NCI-H1436 (cell line): ENCODE results near the gene GOLM1.
"Not testable (repeated sequence)": the region's sequence is repeated elsewhere in the genome, so short reads cannot be mapped to it uniquely, and the experiment has no call there.

Experiments
- DNase-seq: peaks from one replicate; lab custom pipeline; 2025; lab: John Stamatoyannopoulos, UW

GOLM1 gene, protein sequence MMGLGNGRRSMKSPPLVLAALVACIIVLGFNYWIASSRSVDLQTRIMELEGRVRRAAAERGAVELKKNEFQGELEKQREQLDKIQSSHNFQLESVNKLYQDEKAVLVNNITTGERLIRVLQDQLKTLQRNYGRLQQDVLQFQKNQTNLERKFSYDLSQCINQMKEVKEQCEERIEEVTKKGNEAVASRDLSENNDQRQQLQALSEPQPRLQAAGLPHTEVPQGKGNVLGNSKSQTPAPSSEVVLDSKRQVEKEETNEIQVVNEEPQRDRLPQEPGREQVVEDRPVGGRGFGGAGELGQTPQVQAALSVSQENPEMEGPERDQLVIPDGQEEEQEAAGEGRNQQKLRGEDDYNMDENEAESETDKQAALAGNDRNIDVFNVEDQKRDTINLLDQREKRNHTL

DNA sequence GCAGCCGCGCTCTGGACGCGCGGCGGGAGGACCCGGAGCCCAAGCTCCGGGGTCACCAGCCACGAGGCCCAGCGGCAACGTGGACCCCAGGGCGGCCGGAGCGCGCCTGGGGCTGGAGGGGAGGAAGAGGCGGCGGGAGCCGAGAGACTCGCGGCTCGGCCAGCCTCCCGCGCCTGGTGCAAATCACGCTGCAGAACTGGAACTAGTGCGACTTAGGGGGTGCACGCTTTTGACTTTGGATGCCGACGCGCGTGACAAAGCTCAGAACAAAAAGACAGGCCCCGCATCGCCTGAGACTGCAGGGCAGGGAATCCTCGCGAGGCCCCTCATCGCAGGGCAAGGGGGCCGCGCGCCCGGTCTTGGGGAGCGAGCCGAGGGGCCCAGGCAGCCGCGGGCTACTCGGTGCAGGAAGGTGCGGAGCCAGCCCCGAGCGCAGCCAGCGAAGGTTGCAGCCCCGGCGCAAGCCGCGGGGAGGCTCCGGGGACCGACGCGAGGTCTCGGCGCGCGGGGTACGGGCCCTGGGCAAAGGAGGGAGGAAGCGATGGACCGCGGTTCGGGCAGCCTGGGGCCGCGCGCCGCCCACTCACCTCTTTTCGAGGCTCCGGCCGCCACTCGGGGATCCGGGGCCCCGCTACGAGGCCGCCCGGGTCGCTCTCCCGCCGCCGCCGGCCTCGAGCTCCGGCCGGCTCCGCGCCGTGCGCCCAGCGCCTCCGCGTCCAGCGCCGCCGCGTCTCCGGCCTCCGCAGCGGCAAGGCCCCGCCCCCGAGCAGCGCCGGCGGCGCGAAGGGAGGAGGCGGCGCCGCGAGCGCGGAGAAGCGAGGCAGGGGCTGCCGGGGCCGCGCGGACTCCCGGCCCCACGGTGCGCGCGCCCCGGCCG, at the start of gene GOLM1:
Gene GOLM1, minus strand, starts transcription at position 735 of the 877 bp plus-strand sequence. CDS start 20,238 bp downstream, outside the sequence.
- peak; percentile 68 for DNase-seq

DNA sequence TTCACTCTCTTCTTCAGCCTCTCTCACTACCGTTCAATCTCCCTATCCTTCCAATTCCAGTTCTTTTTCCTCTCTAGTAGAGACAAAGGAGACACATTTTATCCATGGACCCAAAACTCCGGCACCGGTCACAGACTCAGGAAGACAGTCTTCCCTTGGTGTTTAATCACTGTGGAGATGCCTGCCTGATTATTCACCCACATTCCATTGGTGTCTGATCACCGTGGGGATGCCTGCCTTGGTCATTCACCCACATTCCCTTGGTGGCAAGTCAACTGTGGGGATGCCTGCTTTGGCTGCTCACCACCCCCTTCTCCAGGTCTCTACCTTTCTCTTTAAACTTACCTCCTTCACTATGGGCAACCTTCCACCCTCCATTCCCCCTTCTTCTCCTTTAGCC, 47.3 kb upstream of the GOLM1 start:
- not testable (repeated sequence) for DNase-seq

DNA sequence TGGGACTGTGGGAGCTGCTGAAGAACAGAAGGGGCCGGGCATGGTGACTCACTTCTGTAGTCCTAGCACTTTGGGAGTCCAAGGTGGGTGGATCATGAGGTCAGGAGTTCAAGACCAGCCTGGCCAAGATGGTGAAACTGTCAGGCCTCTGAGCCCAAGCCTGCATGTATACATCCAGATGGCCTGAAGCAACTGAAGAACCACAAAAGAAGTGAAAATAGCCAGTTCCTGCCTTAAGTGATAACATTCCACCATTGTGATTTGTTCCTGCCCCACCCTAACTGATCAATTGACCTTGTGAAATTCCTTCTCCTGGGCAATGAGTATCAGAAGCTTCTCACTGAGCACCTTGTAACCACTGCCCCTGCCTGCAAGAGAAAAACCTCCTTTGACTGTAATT, 46.6 kb upstream of the GOLM1 start:
- not testable (repeated sequence) for DNase-seq

DNA sequence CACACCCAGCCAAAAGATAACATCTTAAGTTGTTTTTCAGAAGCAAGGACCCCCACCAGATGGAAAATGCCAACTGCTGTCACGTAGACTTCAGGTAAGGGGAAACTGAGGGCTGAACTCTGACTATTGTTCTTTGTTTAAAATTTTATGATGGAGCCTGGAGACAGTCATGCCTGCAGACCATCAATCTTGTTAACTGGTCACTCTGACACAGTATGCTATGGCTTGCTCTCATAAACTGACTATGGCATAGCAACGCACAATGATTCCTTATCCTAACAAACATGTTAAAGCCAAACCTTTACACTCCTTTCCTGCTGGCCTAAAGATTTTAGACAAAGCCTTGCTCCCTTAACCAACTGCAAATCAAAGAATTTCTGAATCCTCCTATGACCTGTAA, 43.6 kb upstream of the GOLM1 start:
- no peak for DNase-seq

DNA sequence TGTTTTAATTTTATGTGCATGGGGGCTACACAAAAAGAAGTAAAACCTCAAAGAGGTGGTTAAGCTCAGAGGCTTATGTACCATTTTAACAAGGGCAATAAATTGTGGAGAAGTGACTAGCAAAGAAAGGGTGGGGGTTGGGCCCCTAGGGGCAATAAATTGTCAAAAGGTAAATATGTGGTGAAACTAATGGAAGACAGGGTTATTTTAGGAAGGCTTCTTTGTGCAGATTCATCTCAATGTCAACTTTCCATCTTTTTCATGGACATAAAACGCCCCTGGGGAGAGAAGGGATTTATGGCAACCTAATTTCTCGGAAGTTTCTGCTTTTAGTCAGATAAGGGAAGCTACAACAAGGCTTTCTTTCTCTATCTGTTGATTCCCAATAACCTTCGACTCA, 42.5 kb upstream of the GOLM1 start:
- DNase-seq: peak; percentile 8

DNA sequence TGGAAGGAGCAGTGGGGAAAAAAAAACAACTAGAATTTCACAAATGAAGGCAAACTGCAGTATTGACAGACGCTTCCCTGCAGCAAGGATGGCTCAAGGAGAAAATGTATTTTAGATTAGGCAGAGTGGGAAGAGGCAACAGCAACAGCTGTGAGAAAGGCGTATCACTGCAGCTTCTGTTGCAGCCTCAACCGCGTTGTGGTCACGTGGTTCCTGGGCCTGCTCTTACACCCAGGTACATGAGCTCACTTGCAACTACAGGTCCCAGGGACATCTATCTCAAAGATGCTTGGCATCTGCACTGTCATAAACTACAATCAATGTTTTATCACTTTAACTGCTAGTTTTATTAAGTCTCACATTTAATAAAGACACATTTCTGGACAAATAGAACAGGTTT, 36.0 kb upstream of the GOLM1 start:
- no peak for DNase-seq

DNA sequence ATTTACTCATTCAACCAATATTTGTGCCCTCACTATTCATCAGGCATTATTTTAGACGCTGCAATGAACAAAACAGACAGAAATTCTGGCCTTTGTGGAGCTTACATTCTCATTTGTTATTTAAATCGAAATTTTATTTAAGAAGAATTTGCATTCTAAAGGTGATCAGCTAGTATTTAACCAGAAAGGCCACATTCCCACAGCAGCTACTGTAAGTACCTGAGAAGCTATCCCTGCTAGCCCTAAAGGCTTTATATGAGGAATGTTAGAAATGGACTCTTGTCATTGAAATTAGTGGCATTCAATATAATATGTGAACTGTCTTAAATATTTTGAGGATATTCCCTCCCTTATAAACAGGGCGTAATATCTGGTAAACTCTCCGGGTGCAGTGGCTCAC, 35.0 kb upstream of the GOLM1 start:
- DNase-seq: no peak

DNA sequence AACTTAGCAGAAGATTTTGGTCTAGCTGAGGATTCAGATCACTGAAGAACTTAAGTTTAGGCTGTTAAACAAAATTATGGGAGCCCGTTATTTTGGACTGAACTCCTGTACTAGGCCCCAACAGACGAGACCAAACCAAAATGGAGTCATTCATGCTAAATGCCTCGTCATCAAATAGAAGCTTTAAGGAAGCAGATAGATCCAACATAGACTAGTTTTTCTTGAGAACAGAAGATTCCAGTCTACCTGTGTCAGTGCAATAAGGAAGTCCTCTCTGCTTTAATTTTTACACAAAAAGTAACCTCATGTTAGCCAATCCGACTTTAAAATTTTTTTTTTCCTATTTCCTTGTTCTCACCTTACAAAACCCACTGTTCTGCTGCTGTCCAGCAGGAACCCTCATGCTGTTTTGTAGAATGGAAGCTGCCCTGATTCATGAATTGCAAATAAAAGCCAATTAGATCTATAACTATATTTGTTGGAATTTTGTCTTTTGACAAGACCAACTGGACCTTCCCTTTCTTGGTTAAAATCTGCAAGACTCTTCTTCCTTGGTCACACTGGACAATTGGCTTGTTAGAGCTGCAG, 29.0 kb upstream of the GOLM1 start:
- no peak for DNase-seq

DNA sequence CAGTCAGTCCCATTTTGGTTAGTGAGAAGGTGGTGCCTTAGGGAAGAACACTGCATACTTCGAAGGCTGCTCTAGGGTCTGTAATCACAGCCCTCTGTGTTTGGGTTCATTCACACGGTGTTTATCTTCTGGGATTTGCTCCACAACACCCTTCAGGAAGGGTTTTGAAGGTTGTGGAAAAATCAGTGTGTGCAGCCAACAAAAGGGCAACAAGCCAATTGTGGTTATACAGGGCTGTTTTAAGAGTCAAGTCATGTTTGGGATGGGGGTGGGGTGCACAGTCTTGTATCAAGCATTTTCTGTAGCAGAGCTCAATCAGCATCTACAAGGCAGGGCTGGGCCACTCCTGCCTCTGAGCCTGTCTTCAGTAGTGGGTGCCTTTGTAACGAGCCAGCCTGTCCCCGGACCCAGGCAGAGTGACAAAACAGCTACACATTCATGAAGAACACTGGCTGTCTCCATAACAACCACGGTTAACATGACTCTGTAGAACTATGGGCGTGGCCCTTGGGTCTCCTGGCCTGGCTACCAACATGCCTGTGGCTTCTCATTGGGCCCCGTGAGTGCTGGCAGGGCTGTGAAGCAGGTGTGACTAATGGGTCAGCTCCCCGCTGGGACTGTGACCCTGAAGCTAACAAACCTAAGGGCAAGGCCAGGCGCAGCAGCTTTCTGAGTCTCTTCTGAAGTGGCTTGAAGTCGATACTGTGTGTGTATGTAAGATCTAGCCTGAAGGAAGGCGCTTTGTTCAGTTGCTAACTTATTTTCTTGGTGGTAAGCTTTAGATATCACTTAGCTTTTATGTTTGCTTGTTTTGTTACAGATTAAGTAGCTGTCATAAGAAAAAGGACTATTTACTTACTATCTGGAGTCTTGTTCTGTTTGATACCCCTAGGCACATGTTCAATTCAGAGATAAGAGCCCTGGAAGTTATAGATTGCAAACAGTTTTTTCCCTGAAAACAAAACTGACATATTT, 27.9 kb upstream of the GOLM1 start:
- DNase-seq: peak; percentile 96

DNA sequence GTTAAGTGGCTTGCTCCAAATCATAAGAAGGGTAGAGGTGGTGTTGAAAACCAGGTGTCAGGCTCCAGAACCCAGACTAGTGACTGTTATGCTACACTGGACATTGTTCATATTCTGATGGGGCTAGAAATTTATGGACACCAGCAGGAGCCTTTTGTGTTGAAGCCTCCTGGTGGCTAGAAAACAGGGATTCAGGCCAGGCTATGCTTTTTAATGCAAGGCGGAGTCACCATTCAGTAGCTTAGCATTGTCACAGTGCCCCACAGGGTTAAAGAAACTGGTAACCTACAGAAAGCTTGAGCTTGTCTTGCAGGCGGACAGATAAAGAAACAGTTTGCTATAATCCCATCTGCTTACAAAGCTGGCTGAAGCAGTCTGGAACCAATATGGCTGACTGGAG, 23.0 kb upstream of the GOLM1 start:
- DNase-seq: no peak

DNA sequence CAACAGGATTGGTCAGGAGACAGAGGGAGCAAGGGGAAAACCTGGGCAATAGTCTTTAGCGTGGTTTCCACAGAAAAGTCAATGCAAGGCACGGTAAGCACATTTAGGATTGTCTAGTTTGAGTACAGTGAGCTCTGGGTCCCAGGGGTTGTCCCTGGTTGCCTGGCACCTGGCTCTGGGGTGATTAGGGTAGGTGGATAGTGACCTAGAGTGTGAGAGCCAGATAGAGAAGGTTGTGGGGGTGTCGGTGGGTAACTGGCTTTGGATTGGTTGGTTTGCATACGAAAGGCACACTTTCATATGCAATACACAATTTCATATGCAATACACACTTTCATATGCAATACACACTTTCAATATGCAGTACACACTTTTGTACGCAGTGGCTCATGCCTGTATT, 20.1 kb upstream of the GOLM1 start:
- DNase-seq: no peak

DNA sequence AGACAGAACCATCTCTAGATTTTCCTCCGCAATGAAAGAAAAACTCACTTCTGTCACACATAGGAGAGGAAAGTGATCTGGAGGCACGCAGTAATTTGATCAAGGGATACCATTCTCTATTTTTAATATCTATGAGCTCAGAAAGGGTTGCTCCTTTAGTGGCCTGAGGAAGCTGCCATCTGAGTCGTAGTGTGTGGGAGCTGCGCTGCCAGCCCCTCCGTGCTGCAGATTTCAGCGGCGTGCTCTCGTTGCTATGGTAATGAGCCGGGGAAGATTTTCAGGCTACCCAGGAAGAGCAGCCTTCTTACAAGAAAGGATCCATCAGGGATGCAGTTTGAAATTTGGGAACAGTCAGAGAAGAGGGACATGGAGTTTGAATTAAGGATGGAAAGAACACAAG, 17.1 kb upstream of the GOLM1 start:
- DNase-seq: no peak

DNA sequence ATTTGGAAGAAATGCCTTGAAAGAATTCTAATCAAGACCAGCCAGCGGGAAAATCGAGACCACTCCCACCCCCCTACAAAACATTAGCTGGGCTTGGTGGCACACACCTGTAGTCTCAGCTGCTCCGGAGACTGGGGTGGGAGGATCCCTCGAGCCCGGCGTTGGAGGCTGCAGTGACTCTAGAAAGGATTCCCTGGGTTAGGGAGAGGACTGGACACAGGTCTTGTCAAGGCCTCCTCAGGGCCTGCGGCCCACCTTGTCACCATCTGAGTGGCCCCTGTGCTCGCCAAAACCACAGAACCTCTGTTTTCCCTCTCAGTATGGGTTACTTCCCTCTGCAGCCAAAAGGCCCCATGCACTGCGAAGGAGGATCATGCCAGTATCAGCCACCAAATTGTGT, 16.5 kb upstream of the GOLM1 start:
- DNase-seq: no peak

DNA sequence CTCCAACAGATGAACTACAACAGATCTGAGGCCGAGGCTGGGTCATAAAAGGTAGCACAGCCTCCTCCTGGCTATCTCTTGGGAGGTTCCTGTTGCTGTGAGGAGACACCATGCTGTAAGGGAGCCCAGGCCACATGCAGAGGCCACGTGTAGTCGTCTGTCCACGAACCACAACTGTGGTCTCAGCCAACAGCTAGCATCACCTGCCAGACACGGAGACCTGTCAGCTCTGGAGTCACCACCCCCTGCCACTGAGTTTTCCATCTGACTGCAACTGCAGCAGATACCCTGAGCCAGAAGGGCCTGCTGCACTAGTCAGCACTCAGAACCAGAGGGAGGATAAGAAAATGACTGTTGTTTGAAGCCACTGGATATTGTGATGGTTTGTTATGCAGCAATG, 12.7 kb upstream of the GOLM1 start:
- no peak for DNase-seq

DNA sequence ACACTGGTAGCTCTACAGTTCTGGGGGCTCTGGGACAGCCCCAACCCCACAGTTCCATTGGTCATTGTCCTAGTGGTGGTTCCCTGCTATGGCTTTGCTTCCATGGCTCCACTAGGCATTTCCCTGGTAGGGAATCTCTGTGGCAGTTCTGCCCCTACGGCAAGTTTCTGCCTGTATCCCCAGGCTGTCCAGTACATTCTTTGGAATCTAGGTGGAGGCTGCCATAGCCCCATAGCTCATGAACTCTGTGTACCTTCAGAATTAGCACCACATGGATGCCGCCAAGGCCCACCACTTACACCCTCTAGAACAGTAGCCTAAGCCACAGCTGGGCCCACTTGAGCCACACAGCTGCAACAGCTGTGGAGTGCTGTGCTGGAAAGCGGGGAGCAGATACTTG, 3.3 kb upstream of the GOLM1 start:
- no peak for DNase-seq

DNA sequence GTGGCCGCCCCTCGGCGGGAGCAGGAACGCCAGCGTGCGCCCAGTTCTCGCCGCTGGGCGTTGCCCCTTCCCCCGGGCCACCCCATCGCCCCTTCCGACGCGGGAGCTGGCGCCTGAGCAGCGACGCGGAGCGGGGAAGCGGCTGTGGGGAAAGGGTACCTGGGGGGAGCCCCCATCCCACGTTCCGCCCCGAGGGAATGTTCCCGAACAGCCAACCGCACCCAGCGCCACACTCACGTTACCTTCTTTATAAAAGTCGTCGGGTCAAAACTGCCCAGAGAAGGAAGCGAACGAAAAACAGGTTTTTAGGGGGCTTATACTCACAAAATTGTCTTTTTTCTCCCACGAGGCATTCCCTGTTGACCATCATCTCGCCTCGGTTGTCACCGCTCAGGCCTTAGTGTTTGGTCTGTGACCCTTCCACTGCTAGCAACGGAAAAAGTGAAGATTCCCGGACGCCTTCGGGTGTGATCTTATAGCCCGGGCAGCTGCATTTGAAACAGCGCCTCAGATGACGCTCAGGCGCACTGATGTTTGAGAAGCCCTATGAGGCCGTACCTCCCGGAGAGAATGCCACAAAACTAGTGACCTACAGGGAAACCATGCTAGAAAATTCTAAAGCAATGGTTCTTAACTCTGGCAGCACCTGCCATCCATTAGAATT, 475 bp upstream of the GOLM1 start:
- no peak for DNase-seq

DNA sequence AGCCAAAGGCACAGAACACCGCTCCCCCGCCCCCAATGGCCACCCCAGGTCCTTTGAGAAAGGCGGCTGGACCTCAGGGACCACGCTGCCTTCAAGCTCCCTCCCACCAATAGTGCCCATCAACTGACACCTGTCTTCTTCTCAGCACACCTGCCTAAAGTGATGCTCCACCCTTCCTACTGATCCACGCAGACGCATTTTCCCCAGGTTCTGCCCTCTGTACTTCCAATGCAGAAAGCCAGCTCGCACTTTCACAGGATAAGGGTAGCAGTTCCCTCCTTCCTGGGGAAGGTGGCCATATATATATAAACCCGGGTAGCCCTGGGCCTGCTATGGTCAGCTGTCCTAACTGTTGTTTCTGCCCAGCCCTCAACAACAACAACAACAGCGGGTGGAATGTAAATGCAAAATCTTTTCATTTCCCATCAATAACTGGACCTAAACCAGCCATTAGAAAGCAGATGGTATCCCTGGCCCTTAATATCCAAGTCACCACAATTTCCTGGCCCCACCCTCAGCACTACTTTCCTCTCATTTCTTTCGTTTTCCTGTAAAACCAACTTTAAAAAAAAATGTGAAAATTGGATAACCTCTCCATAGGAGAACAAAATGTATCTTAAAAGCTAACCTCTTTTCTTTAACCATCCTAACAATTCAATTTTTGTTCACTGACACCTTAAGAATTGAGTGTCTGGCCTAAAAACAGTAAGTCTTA, 1.7 kb downstream of the GOLM1 start:
- no peak for DNase-seq

DNA sequence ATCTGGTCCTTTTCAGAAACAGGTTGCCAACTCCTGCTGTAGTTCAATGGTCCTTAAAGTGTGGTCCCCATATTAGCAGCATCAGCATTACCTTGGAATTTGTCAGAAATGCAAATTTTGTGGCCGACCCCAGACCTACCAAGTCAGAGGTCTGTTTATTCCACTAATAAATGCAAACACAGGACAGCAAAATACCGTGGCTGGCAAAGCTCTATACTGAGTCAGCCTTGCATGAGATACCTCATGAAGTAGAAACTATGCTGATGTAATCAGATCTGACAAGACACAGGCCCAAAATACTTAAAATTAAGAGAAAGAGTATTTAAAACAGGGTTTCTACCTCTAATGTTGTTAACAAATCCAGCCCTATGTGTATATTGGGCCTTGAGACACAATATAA, 3.0 kb downstream of the GOLM1 start:
- DNase-seq: no peak

DNA sequence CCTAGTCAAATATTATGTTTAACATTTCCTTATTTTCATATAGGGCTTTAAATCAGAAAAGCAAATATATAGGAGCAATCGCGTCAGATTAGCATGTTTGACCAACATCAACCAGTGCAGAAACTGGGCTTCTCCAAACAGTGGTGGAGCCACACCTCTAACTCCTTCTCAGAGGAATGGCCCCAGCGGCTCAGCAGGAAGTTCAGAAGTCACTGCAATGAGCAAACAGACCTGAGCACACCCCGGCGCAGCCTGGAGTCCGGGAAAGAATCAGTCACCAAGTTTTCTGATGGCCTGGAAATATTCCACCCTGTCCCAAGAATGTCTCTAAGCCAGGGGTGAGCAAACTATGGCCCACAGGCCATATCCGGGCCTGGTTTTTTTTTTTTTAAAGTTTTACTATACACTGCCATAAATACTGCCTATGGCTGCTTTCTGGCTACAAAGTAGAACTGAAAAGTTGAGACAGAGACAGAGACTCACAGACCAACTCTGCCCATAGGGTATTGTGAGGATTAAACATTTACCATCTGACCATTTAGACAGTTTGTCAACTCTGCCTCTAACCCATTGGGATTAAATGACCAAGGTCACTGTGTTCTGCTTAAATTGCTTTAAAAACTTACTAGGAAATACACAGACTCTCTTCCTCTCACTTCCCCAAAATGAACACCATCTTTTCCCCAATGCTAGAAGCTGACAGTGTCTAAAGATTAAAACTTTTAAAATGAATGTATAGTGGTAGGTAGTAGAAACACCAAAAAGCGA, 5.4 kb downstream of the GOLM1 start:
- DNase-seq: no peak

DNA sequence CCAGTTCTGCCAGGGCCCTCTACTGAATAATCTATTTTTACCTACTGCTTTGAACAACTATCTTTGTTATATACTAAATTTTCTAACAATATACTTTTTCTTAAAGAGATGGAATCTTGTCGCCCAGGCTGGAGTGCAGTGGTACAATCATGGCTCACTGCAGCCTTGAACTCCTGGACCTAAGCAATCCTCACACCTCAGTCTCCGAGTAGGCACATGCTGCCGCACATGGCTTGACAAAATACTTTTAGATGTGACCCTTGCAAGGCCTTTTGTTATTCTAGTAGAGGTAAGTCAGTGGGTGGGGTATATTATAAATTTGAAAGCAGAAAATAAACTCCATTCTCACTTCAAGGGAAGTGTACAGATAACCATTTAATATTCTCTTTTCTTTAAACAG, 7.9 kb downstream of the GOLM1 start:
- no peak for DNase-seq
